Hematopoietic multipotent progenitor cell treated with erythropoietin and hydrocortisone succinate and interleukin-3 and kit ligand, for 8 days (in vitro differentiated cells): ENCODE measurements around the gene TCF12.

ENCODE experiments used
- DNase-seq: peaks from one replicate; pipeline ENCODE4 v3.0.0-alpha.2; 2015

Gene TCF12

DNA sequence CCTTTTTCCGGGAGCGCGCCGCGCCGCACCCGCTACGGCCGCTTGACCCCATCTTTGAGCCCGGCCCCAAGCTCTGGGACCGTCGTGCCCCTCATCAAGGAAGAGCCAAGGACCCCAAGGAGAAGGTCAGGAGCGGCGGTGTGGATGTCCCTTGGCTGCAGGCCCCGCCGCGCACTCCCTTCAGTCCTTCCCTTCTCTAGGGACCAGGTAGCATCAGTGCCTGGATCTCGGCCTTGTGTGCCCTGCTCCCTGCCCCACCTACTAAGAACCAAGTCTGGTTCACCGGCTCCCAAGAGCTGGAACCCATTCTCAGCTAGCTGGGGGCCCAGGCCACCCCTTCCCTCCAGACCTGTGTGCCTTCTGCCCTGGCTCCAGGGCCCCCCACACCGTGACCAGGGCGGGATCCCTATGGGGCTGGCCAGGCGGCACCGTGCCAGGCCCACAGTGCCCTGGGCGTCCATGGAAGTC lies 388.5 kb downstream of the TCF12 start:
- DNase-seq = no peak

DNA sequence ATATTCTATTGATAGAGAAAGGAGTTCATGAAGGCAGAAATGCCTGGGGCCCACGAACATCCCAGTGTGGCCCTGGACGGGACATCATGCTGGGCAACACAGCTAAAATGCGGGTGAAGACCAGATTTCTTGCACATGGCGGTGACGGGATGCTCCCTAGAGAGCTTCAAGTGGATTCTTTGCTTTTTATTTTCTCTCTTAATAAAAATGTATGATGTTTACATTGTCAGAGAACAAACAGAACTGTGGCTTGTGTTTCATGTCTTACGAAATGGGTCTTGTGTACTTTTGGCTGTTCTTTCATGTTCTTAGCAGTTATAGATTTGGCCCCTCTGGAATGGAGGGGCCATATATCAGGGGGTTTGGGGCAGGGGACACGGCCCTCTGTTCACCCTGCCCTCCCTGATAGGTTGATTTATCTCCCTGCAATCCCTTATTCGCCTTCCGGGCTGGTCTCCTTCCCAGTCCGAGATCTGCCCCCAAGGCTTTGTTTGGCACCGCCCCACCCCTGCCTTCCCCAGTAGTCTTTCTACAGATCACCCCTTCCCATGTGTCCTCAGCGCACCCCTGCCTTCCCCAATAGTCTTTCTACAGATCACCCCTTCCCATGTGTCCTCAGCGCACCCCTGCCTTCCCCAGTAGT lies 389.2 kb downstream of the TCF12 start:
- no peak for DNase-seq

DNA sequence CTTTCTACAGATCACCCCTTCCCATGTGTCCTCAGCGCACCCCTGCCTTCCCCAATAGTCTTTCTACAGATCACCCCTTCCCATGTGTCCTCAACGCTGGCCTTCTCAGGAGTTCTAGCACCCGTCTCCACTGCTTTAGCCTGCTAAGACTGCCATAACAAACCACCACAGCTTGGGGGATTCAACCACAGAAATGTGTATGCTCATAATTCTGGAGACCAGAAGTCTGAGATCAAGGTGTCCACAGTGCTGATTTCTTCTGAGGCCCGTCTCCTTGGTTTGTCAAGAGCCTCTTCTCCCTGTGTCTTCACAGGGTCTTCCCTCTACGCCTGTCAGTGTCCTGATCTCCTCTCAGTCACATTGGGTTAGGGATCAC lies 389.7 kb downstream of the TCF12 start:
- no peak for DNase-seq

DNA sequence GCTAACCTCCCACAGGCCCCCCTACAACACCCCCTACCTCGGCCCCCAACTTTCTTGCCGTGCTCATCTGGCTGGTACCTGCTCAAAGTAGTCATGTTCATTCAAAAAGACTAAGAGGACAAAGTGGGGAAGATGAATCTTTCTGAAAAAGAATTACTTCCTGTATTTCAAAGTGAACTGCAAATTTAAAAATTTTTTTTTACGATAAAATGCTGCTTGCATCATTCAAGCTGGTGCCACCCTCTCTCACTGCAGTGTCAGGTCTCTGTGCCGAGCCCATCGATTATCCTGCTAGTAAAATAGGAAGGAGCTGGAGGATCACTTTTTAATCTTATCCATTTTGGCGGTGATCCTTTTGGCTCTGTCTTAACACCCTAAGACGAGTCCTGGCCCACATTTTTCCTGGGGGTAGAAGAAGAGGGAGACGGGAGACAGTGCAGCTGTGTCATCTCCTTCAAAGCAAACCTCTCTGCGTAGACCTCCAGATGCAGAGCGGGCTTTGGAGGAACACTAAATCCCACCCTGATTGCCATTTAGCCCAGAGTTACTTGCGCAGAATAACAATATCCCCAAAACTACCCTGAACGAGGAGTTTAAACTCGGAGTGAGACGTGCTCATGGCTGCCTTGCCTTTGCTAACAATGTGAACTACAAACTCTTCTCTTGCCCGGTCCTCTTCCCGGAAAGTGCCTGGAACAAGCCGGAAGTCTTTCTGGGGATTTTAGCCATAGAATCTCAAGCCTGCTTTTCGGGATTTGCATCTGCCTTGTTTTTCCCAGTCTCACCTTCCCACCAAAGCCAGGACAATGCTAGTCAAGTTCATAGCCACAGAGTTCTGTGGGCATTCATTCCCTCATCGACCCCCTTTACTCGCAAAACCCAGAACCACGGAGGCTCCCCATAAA lies 391.7 kb downstream of the TCF12 start:
- no peak for DNase-seq

DNA sequence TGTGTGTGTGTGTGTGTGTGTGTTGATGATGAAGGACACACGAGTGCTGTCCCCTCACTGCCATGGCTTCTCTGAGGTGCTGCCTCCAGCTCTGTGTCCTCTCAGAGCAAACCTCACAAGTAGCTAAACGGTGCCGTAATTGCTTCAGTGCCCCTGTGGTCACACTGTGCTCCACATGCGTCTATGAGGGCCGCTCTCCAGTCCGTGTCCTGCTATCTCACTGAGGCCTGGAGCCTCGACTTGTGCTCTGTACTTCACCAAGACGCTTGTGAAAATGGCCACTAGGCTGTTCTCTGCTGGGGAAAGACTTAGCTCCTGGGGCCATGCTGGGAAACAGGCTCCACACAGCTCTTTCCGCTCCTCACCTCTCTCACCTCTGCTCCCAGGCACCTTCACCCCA lies 392.4 kb downstream of the TCF12 start:
- no peak for DNase-seq

DNA sequence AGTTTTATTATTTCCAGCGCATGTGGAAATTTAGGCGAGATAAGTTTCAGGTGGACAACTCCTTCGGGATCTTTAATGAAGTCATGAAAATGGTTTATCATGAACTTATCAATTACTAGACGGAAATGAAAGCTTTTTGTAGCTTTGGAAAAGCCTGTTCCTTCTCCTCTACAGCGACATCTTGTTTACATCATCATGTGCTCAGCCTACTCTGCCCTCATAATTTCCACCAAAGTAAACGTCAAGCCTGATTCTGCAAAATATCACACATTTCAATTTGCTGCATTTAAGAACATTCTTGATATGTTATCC lies 393.5 kb downstream of the TCF12 start:
- no peak for DNase-seq

- DNase-seq = peak; percentile 22
These were observed 394.1 kb downstream of the TCF12 start for GRCh38 chr15:57312318-57313133.

DNA sequence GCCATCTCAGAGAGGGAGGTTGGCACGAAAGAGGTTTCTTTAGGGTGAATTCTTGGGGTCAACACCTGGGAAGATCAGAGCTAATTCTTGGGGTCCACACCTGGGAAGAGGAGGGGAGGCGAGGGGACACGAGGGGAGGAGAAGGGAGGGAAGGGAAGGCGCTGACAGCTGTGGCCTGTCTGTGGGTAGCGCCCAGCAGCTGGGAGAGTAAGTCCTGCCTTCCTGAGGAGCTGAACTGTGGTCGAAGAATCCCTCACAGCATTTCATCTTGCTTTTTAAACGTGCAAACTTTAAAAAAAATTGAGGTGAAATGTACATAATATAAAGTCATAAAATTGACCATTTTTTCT lies 394.7 kb downstream of the TCF12 start:
- no peak for DNase-seq

DNA sequence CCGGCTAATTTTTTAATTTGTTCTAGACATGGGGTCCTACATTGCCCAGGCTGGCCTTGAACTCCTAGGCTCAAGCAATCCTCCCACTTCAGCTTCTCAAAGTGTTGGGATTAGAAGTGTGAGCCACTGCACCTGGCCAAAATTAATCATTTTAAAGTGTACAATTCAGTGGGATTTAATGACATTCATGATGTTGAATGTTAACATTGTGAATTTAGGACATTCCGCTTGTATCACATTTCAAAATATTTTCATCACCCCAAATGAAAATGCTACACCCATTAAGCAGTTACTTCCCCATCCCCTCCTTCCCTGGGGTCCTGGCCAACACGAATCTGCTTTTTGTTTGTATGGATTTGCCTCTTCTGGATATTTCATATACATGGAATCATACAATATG lies 395.8 kb downstream of the TCF12 start:
- DNase-seq = no peak

GRCh38 chr15:57316451-57316850 lies 398.0 kb downstream of the TCF12 start:
- no peak for DNase-seq

- DNase-seq = no peak
These were observed 400.9 kb downstream of the TCF12 start for GRCh38 chr15:57319226-57319918.

DNA sequence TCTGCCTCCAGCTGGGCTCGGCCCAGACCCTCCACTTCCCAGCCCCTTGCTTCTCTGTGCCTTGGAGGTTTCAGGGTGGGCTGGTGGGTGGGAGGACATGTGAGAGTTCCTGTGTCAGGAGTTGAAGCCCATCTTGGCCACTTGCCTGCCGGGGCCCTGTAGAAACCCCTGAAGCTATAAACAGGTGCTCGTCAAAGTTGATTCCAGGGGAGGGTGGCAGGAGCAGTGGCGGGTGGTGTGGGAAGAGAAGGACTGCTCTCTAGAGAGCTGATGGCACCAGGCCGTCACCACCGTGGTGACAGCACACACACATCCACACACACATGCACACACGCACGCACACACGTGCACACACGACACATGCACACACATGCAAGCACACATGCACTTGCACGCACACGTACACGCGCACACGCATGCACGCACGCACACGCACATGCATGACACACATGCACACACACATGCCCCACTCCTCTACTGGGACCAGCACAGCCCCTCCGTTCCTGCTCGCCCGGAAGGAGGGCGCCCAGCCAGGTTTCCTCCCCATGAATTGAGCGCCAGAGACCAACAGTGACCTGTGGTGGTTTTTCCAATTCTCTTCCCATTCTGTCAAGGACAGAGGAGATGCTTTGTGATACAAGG lies 401.6 kb downstream of the TCF12 start:
- no peak for DNase-seq

GRCh38 chr15:57320631-57321220 lies 402.3 kb downstream of the TCF12 start:
- DNase-seq = no peak

DNA sequence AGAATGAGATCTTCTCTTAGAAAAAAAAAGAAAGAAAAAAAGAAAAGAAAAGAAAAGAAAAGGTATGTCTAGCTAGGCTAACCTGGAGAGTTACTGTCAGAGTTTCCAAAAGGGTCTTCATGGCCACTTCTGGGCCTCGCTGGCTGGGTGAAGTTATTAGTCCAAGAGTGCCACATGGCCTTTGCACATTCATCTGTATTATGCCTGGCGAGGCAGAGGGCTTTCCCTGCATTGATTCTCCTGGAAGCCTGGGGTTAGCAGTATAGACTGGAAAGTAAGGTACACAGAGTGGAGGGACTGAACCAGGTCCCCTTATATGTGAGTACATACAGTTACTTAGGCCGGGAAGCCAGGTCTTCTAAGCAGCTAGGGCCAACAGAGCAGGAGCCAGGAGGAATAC lies 403.0 kb downstream of the TCF12 start:
- DNase-seq = peak; percentile 8

DNA sequence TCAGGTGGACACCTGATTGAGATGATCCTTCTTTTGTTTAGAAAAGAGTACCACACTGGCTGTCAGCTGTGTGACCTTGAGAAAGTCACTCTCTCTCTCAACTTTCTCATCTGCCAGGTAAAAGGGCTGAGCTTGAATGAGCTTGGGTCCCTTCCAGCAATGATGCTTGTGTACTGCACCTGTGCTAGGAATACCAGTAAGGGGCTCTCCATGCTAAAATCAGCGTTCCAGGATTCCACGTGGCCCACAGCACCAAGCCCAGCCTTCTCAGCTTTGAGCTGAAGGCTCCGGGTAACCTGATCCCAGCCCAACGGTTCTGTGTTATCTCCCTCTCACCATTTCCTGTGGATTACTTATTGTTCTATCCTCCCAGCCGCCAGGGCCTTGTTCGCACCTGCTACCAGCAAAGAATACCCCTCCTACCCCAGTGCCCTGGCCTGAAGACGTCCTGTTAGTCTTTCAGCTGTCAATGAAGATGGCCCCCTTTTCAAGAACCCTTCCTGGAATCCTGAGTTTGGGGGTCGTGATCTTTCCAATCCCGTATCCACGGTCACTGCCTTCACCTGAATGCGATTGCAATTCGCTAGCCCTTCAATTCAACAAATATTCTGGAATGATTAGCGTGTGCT lies 403.6 kb downstream of the TCF12 start:
- DNase-seq = peak; percentile 81

GRCh38 chr15:57322602-57323250 lies 404.3 kb downstream of the TCF12 start:
- DNase-seq = no peak

- peak; percentile 40 for DNase-seq
These were observed 404.9 kb downstream of the TCF12 start for GRCh38 chr15:57323299-57323805.

- DNase-seq = peak; percentile 67
These were observed 405.6 kb downstream of the TCF12 start for GRCh38 chr15:57323806-57324589.

GRCh38 chr15:57324590-57324890 lies 406.1 kb downstream of the TCF12 start:
- DNase-seq = no peak

DNA sequence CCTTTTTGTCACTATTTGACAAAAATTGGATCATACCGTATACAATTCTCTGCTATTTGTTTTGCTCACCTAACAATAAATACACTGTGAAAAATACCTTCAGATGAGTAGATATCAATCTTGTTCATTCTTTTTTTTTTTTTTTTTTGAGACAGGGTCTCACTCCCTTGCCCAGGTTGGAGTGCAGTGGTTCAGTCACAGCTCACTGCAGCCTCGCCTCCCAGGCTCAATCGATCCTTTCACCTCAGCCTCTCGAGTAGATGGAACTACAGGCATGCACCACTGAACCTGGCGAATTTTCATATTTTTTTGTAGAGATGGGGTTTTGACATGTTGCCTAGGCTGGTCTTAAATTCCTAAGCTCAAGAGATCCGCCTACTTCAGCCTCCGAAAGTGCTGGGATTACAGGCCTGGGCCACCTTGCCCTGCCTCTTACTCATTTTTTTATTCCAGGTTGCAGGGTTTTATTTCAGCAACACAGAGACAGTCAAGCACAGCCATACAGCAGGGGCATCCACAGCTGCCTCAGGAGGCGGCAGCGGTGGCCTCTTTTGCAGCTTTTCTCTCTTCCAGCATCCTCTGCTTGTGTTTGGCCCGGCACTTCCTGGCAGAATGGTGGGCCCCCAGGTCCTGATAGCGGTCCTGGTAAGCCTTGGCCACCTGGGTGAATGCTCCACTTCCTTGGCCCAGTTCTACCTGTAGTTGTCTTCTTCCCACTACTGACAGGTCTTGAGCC lies 406.7 kb downstream of the TCF12 start:
- DNase-seq = no peak
